Heart left ventricle (tissue), 16 donors: Measurements from ENCODE around the gene WDCP. TPM values are rescaled to one million over a fixed set of nuclear protein-coding genes. Genes with fewer than 3 reads are reported as not detected.

Experiments
- ATAC-seq, 4 donors: fragments of 200-7000 bp; cut with Tn5 transposase; one replicate each; pipeline ENCODE4 v1.9.1; 2020 to 2022; ENCODE audit warnings: moderate library complexity in 4 of 4, mild to moderate bottlenecking in 3 of 4, moderate number of reproducible peaks in 1 of 4
- DNase-seq, 5 donors: peaks; one replicate each; pipeline ENCODE4 v3.0.0-alpha.2; 2020
- H3K27ac ChIP-seq, 12 donors: fragments of 200-600 bp; sonication (generic) in 4 of 12; one replicate each; pipeline versions ENCODE4 v1.5.0 to v1.8.0; 2016 to 2022; ENCODE audit warnings: mild to moderate bottlenecking in 2 of 12
- H3K27me3 ChIP-seq, 9 donors: fragments of 200-600 bp; sonication (generic) in 2 of 9; one replicate each; pipeline versions ENCODE4 v1.5.1 to v1.8.0; 2016 to 2022; ENCODE audit warnings: mild to moderate bottlenecking in 3 of 9
- H3K36me3 ChIP-seq, 9 donors: fragments of 200-600 bp; sonication (generic) in 2 of 9; one replicate each; pipeline versions ENCODE4 v1.5.0 to v1.8.0; 2018 to 2022; ENCODE audit warnings: mild to moderate bottlenecking in 2 of 9
- H3K4me1 ChIP-seq, 12 donors: fragments of 200-600 bp; sonication (generic) in 4 of 12; one replicate each; pipeline versions ENCODE4 v1.5.0 to v1.8.0; 2016 to 2022; ENCODE audit warnings: mild to moderate bottlenecking in 3 of 12
- H3K4me3 ChIP-seq, 12 donors: fragments of 200-600 bp; sonication (generic) in 4 of 12; one replicate each; pipeline versions ENCODE4 v1.5.0 to v1.8.0; 2017 to 2022; ENCODE audit warnings: mild to moderate bottlenecking in 9 of 12, moderate library complexity in 4 of 12
- H3K9me3 ChIP-seq, 12 donors: fragments of 200-600 bp; sonication (generic) in 4 of 12; one replicate each; pipeline versions ENCODE4 v1.5.0 to v1.8.0; 2016 to 2022; ENCODE audit warnings: mild to moderate bottlenecking in 1 of 12
- POLR2A ChIP-seq, 2 donors: fragments of 450-650 bp; IDR thresholded peaks; one replicate each; pipeline ENCODE4 v1.6.1; 2017; ENCODE audit warnings: antibody characterized with exemption in 2 of 2, mild to moderate bottlenecking in 2 of 2, moderate library complexity in 2 of 2
- WGBS, 4 donors: extraction: QIAGEN DNeasy Blood & Tissue Kit in 2 of 4; methylation state at CpG; one replicate each; pipeline versions ENCODE4 v1.1.5 to v1.1.7; 2013 to 2018; 5-methylcytosine and 5-hydroxymethylcytosine counted together
- intact Hi-C, 10 donors: fragments of 100-400 bp; cut with DNase I; formaldehyde crosslinking; loops; one replicate each; pipeline versions ENCODE4 v1.11.1 to v1.14.2; 2022
- polyA plus RNA-seq, 2 donors: library from polyadenylated mRNA; stranded (reverse); fragments of 200-250 nt; gene quantifications; one replicate each; pipeline ENCODE4 v1.2.3, GENCODE V29; 2013
- total RNA-seq, 9 donors: library from RNA; depleted of rRNA in 2 of 9; stranded (reverse); fragments of >200 nt in 2 of 9; fragmentation: NEBNext Ultra II Directional in 3 of 9; extraction: Animal tissue kit (Norgen Biotek cat#: 25700) in 3 of 9; gene quantifications; one replicate each; pipeline versions ENCODE4 v1.1.0 to v1.2.4, GENCODE V29; 2016 to 2023
- TF ChIP-seq, protein P1 (sequence below), 12 donors: fragments of 200-600 bp; sonication (generic) in 4 of 12; IDR thresholded peaks; one replicate each; pipeline versions ENCODE4 v1.5.0 to v1.8.0; 2018 to 2022; ENCODE audit warnings: antibody characterized with exemption in 12 of 12, mild to moderate bottlenecking in 5 of 12
- donor health status: ischemic (EF 13 %, LVEDD 7.1; RV severe dilation, severe dysfunction).
- donor health status: healthy with polysubstance abuse.
- donor health status: DM: no; HTN: yes; CAD: no.
- donor health status: DM: no; HTN: no; CAD: no.
- donor health status: ischemic (EF 25% LVEDD 6.9; RV normal size, moderate dysfunction).
- donor health status: ischemic (EF 25% LVEDD 5.7; RV mildly dilated, moderate dysfunction).
- donor health status: healthy.
- donor health status: DM: yes; HTN: yes; CAD: no.
- donor health status: ischemic (EF 35%, LVEDD 5.7; RV mildly dilated, moderate dysfunction).
- donor health status: nonischemic (EF 11% LVEDD 7.7; RV severe dilation, severe dysfunction).
- donor health status: DM: yes; HTN: yes; CAD: no.
- donor health status: PGD.
- donor health status: ischemic (EF 29% LVEDD 5.4; RV normal size, mild dysfunction).
- donor health status: nonischemic (EF 23%, LVEDD 6.1; RV moderate dilation, normal function).

The WDCP gene
- total and polyA plus RNA-seq, 11 donors: 1.9 to 9.8 (median 5.9) TPM

DNA sequence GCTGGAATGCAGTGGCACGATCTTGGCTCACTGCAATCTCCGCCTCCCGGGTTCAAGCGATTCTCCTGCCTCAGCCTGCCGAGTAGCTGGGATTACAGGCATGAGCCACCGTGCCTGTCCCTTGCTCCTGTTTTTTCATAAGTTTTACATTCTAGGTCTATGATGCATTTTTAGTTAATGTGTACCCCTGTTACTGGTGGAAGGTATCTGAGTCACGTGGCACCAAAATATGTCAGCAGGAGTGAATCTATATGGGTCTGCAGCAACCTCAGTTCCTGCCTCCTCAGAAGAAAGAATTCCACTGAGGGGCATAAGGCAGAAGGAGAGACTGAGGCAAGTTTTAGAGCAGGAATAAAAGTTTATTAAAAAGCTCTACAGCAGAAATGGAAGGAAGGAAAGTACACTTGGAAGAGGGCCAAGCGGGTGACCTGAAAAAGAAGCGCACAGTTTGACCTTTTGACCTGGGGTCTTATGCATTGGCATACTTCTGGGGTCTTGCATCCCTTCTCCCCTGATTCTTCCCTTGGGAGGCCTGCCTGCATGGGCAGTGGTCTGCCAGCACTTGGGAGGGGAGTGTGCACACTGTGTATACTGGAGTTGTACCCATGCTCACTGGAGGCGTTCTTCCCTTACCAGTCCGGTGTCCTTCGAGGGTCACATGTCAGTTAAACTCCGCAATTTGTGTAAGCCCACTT is 38.4 kb downstream of the WDCP start:
- H3K36me3 ChIP-seq: no peaks in the 10 kb centered on the region
- DNase-seq (no peak), ATAC-seq (no peak)
- H3K4me1 ChIP-seq: peaks cover 0 to 15% (median 8%) of the 10 kb centered on the region in 12 donors
- intact Hi-C loops: no loop called here
- no peaks in the 10 kb centered on the region for H3K9me3 ChIP-seq
- H3K4me3 ChIP-seq: no peak overlapping the region
- peaks cover 8 to 26% (median 20%) of the 10 kb centered on the region in 9 donors for H3K27me3 ChIP-seq
- 75 to 83% (median 77%) methylated on average over 13 of the region's 13 CpGs for WGBS, 4 donors
- H3K27ac ChIP-seq: no peak overlapping the region
- TF ChIP-seq, protein P1, sequence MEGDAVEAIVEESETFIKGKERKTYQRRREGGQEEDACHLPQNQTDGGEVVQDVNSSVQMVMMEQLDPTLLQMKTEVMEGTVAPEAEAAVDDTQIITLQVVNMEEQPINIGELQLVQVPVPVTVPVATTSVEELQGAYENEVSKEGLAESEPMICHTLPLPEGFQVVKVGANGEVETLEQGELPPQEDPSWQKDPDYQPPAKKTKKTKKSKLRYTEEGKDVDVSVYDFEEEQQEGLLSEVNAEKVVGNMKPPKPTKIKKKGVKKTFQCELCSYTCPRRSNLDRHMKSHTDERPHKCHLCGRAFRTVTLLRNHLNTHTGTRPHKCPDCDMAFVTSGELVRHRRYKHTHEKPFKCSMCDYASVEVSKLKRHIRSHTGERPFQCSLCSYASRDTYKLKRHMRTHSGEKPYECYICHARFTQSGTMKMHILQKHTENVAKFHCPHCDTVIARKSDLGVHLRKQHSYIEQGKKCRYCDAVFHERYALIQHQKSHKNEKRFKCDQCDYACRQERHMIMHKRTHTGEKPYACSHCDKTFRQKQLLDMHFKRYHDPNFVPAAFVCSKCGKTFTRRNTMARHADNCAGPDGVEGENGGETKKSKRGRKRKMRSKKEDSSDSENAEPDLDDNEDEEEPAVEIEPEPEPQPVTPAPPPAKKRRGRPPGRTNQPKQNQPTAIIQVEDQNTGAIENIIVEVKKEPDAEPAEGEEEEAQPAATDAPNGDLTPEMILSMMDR (IDR thresholded peaks at IDR 0.05): no peak

DNA sequence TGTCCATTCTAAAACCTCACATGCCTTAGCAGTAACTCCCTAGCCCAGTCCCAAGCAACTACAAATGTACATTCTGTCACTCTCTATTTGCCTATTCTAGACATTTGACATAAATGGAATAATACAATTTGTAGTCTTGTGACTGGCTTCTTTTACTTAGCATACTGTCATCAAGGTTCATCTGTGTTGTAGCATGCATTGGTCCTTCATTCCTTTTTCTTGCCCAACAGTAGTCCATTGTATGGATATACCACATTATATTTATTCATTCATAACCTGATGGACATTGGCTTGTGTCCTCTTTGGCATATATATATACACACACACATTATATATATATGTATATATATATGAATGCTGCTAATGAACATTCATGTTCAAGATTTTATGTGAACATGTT is 39.5 kb downstream of the WDCP start:
- H3K36me3 ChIP-seq: no peaks in the 10 kb centered on the region
- H3K4me1 ChIP-seq: peaks cover 0 to 15% (median 8%) of the 10 kb centered on the region in 12 donors
- no peaks in the 10 kb centered on the region for H3K9me3 ChIP-seq
- H3K27ac ChIP-seq: no peak overlapping the region
- DNase-seq: no peak
- ATAC-seq: no peak
- peaks cover 8 to 26% (median 20%) of the 10 kb centered on the region in 9 donors for H3K27me3 ChIP-seq
- no peak for TF ChIP-seq POLR2A (IDR thresholded peaks at IDR 0.05)
- TF ChIP-seq, protein P1 (IDR thresholded peaks at IDR 0.05): no peak
- no peak overlapping the region for H3K4me3 ChIP-seq
- intact Hi-C loops: no loop called here

- WGBS, 4 donors: 48 to 64% (median 58%) methylated on average over 1 of the region's 1 CpG
Observed at GRCh38 chr2:23994567-23994966, 52.6 kb downstream of the WDCP start.

GRCh38 chr2:23993736-23994269 is 53.4 kb downstream of the WDCP start:
- DNase-seq (no peak), ATAC-seq (no peak)
- Histone ChIP-seq H3K36me3 (peaks cover 0 to 28% (median 6%) of the 10 kb centered on the region in 9 donors), H3K4me3 (no peak overlapping the region), H3K27me3 (no peaks in the 10 kb centered on the region), H3K4me1 (no peaks in the 10 kb centered on the region), H3K9me3 (no peaks in the 10 kb centered on the region), H3K27ac (no peak overlapping the region)
- 97 to 99% (median 98%) methylated on average over 8 of the region's 8 CpGs for WGBS, 4 donors
- TF ChIP-seq, protein P1 (IDR thresholded peaks at IDR 0.05): no peak
- TF ChIP-seq POLR2A (IDR thresholded peaks at IDR 0.05): no peak
- intact Hi-C loops: no loop called here

More at GRCh38 chr2:23994567-23994966, 52.6 kb downstream of the WDCP start:
- H3K9me3 ChIP-seq: no peaks in the 10 kb centered on the region
- intact Hi-C loops: no loop called here
- ATAC-seq: no peak
- no peak for TF ChIP-seq POLR2A (IDR thresholded peaks at IDR 0.05)
- TF ChIP-seq, protein P1 (IDR thresholded peaks at IDR 0.05): no peak
- H3K4me3 ChIP-seq: no peak overlapping the region
- no peaks in the 10 kb centered on the region for H3K4me1 ChIP-seq
- no peak overlapping the region for H3K27ac ChIP-seq
- H3K27me3 ChIP-seq: no peaks in the 10 kb centered on the region
- peaks cover 0 to 30% (median 10%) of the 10 kb centered on the region in 9 donors for H3K36me3 ChIP-seq
- no peak for DNase-seq
